ENCODE measurements around the gene CPXCR1.
"Not testable (repeated sequence)": the region's sequence is repeated elsewhere in the genome, so short reads cannot be mapped to it uniquely, and the experiment has no call there.

The CPXCR1 gene

GRCh38 chrX:88746925-88747324 lies at the start of gene CPXCR1:
CPXCR1 (plus strand) TSS chrX:88747225; CDS start chrX:88753415, 6,190 bp downstream.
- H3K9ac ChIP-seq (ENCODE audit: low read depth, low read length): no peak within 1 kb of the TSS
- no peaks in the 10 kb centered on the region for H3K9me3 ChIP-seq (ENCODE audit: insufficient read depth, low read depth, low read length)
- H3K27me3 ChIP-seq (ENCODE audit: insufficient read depth, low read length): no peaks in the 10 kb centered on the region
- no peaks in the 10 kb centered on the region for H3K36me3 ChIP-seq (ENCODE audit: insufficient read depth, low read depth, low read length)
- no peak within 1 kb of the TSS for H3K4me3 ChIP-seq (ENCODE audit: low read length)
- H3K27ac ChIP-seq (ENCODE audit: low read length): no peak within 1 kb of the TSS
- no peaks in the 10 kb centered on the region for H3K4me1 ChIP-seq (ENCODE audit: insufficient read depth, low read length)

GRCh38 chrX:88735835-88736234 lies 11.2 kb upstream of the CPXCR1 start:
- H3K4me1 ChIP-seq (ENCODE audit: insufficient read depth, low read length): no peaks in the 10 kb centered on the region
- H3K36me3 ChIP-seq (ENCODE audit: insufficient read depth, low read depth, low read length): no peaks in the 10 kb centered on the region
- no peak overlapping the region for H3K9ac ChIP-seq (ENCODE audit: low read depth, low read length)
- no peaks in the 10 kb centered on the region for H3K9me3 ChIP-seq (ENCODE audit: insufficient read depth, low read depth, low read length)
- no peak overlapping the region for H3K4me3 ChIP-seq (ENCODE audit: low read length)
- H3K27ac ChIP-seq (ENCODE audit: low read length): no peak overlapping the region
- H3K27me3 ChIP-seq (ENCODE audit: insufficient read depth, low read length): no peaks in the 10 kb centered on the region

GRCh38 chrX:88746215-88746614 lies 810 bp upstream of the CPXCR1 start:
- not testable (repeated sequence) for H3K4me3 ChIP-seq (ENCODE audit: low read length); H3K27ac ChIP-seq (ENCODE audit: low read length); H3K36me3 ChIP-seq (ENCODE audit: insufficient read depth, low read depth, low read length); H3K4me1 ChIP-seq (ENCODE audit: insufficient read depth, low read length); H3K27me3 ChIP-seq (ENCODE audit: insufficient read depth, low read length); H3K9ac ChIP-seq (ENCODE audit: low read depth, low read length); H3K9me3 ChIP-seq (ENCODE audit: insufficient read depth, low read depth, low read length)

- not testable (repeated sequence) for H3K9me3 ChIP-seq (ENCODE audit: insufficient read depth, low read depth, low read length); H3K4me1 ChIP-seq (ENCODE audit: insufficient read depth, low read length)
These were observed 5.3 kb downstream of the CPXCR1 start for GRCh38 chrX:88752339-88752738.

GRCh38 chrX:88789825-88790224 lies 42.8 kb downstream of the CPXCR1 start:
- Histone ChIP-seq H3K4me3 (ENCODE audit: low read length) (no peak overlapping the region), H3K27me3 (ENCODE audit: insufficient read depth, low read length) (no peaks in the 10 kb centered on the region), H3K27ac (ENCODE audit: low read length) (no peak overlapping the region), H3K36me3 (ENCODE audit: insufficient read depth, low read depth, low read length) (no peaks in the 10 kb centered on the region), H3K9me3 (ENCODE audit: insufficient read depth, low read depth, low read length) (no peaks in the 10 kb centered on the region), H3K9ac (ENCODE audit: low read depth, low read length) (no peak overlapping the region), H3K4me1 (ENCODE audit: insufficient read depth, low read length) (no peaks in the 10 kb centered on the region)

More at GRCh38 chrX:88752339-88752738, 5.3 kb downstream of the CPXCR1 start:
- H3K27ac ChIP-seq (ENCODE audit: low read length); H3K27me3 ChIP-seq (ENCODE audit: insufficient read depth, low read length); H3K4me3 ChIP-seq (ENCODE audit: low read length); H3K36me3 ChIP-seq (ENCODE audit: insufficient read depth, low read depth, low read length); H3K9ac ChIP-seq (ENCODE audit: low read depth, low read length): not testable (repeated sequence)
